Astrocyte (in vitro differentiated cells and primary cell): ENCODE data around the gene TRMT61A. TPM values are rescaled to one million over a fixed set of nuclear protein-coding genes. Genes with fewer than 3 reads are reported as not detected.

Source experiments
- DNase-seq: peaks from one replicate; pipeline ENCODE4 v3.0.0-alpha.2; 2010; ENCODE audit warnings: low read depth
- FAIRE-seq: peaks from 2 replicates; lab custom pipeline; 2011; peaks lifted over from hg19 to GRCh38; lab: Jason Lieb, UNC
- H2AFZ ChIP-seq: 2 replicates; pipeline ENCODE4 v1.6.0; 2012; ENCODE audit warnings: low read depth, low read length, inconsistent platforms
- H3K27ac ChIP-seq: 2 replicates; pipeline ENCODE4 v1.5.1; 2011; ENCODE audit warnings: low read depth, low read length, inconsistent platforms
- H3K27me3 ChIP-seq: 2 replicates; pipeline ENCODE4 v1.6.0; 2011; ENCODE audit warnings: low read length, inconsistent platforms; ENCODE audit not compliant: insufficient read depth
- H3K36me3 ChIP-seq: 2 replicates; pipeline ENCODE4 v1.5.1; 2011; ENCODE audit warnings: low read length, inconsistent platforms; ENCODE audit not compliant: insufficient read depth
- H3K4me1 ChIP-seq: 2 replicates; pipeline ENCODE4 v1.5.1; 2011; ENCODE audit warnings: low read length, inconsistent platforms; ENCODE audit not compliant: insufficient read depth
- H3K4me2 ChIP-seq: 2 replicates; pipeline ENCODE4 v1.6.0; 2012; ENCODE audit warnings: low read length, inconsistent platforms
- H3K4me3 ChIP-seq: 2 replicates; pipeline ENCODE4 v1.5.1; 2011; ENCODE audit warnings: low read depth, mild to moderate bottlenecking, low read length, inconsistent platforms; ENCODE audit not compliant: insufficient read depth
- H3K79me2 ChIP-seq: 2 replicates; pipeline ENCODE4 v1.6.0; 2012; ENCODE audit warnings: mild to moderate bottlenecking, low read length, inconsistent platforms; ENCODE audit not compliant: insufficient read depth
- H3K9ac ChIP-seq: 2 replicates; pipeline ENCODE4 v1.6.0; 2012; ENCODE audit warnings: mild to moderate bottlenecking, low read length, inconsistent platforms
- H3K9me3 ChIP-seq: 2 replicates; pipeline ENCODE4 v1.5.1; 2012; ENCODE audit warnings: low read depth, mild to moderate bottlenecking, low read length, inconsistent platforms; ENCODE audit not compliant: insufficient read depth
- H4K20me1 ChIP-seq: 2 replicates; pipeline ENCODE4 v1.6.0; 2012; ENCODE audit warnings: low read length, inconsistent platforms; ENCODE audit not compliant: insufficient read depth
- H3K27ac Mint-ChIP-seq: one replicate; pipeline ENCODE4 v1.8.0; 2021; ENCODE audit warnings: mild to moderate bottlenecking, mixed read lengths; ENCODE audit not compliant: unreplicated experiment
- H3K27me3 Mint-ChIP-seq: one replicate; pipeline ENCODE4 v1.8.0; 2021; ENCODE audit warnings: low read depth, mixed read lengths; ENCODE audit not compliant: unreplicated experiment
- H3K36me3 Mint-ChIP-seq: one replicate; pipeline ENCODE4 v1.8.0; 2021; ENCODE audit warnings: low read depth, mixed read lengths; ENCODE audit not compliant: unreplicated experiment
- H3K4me1 Mint-ChIP-seq: one replicate; pipeline ENCODE4 v1.8.0; 2021; ENCODE audit warnings: low read depth, mixed read lengths; ENCODE audit not compliant: unreplicated experiment
- H3K4me3 Mint-ChIP-seq: one replicate; pipeline ENCODE4 v1.8.0; 2021; ENCODE audit warnings: mild to moderate bottlenecking, moderate library complexity, mixed read lengths; ENCODE audit not compliant: unreplicated experiment
- H3K9me3 Mint-ChIP-seq: one replicate; pipeline ENCODE4 v1.8.0; 2021; ENCODE audit warnings: mild to moderate bottlenecking, mixed read lengths; ENCODE audit not compliant: unreplicated experiment
- EZH2 ChIP-seq: IDR thresholded peaks from 2 replicates; pipeline ENCODE4 v1.6.1; 2012; ENCODE audit warnings: mild to moderate bottlenecking, low read length, inconsistent platforms; ENCODE audit not compliant: insufficient read depth
- total RNA-seq: library from RNA; stranded (reverse); gene quantifications from 2 replicates; pipeline ENCODE4 v1.2.1, GENCODE V29; 2021
- TF ChIP-seq, protein P1 (sequence below): IDR thresholded peaks from 2 replicates; pipeline ENCODE4 v1.5.1; 2011; ENCODE audit warnings: low read depth, mild to moderate bottlenecking, inconsistent platforms, low read length, moderate library complexity; ENCODE audit not compliant: insufficient read depth

The TRMT61A gene
- total RNA-seq, 1 donor from 2014 or later, result 12.4 TPM

DNA sequence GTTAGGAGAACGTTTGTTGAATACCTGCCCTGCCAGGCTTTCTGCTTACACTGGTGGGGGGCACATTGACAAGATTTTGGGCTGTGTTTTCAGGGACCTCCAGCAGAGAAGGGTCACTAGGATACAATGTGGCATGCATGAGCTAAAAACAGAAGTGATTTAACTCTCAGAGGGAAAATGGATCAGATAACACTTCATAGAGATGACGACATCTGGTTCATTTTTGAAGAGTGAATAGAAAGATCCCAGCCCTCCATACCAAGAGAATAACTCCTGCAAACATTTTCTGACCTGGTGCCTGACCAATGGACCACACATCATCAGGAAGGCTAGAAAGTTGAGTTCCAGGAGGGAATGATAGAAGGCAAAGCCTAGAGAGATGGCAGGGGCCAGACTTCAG is 40.0 kb upstream of the TRMT61A start:
- Histone ChIP-seq H3K79me2 (peaks cover 16% of the 10 kb centered on the region), H3K4me2 (peak overlapping the region; percentile 19), H2AFZ (no peak overlapping the region), H3K27me3 (no peaks in the 10 kb centered on the region), H3K4me3 (no peak overlapping the region), H3K27ac (peak overlapping the region; percentile 53), H4K20me1 (peaks cover 31% of the 10 kb centered on the region), H3K36me3 (peaks cover 26% of the 10 kb centered on the region), H3K9ac (peak overlapping the region; percentile 25), H3K9me3 (no peaks in the 10 kb centered on the region), H3K4me1 (peaks cover 8% of the 10 kb centered on the region)
- peak; percentile 41 for DNase-seq
- peaks cover 11% of the 10 kb centered on the region for H3K4me1 Mint-ChIP-seq
- peaks cover 9% of the 10 kb centered on the region for H3K36me3 Mint-ChIP-seq
- no peak for FAIRE-seq
- no peaks in the 10 kb centered on the region for H3K27me3 Mint-ChIP-seq
- no peak overlapping the region for H3K4me3 Mint-ChIP-seq
- no peak for TF ChIP-seq EZH2
- no peaks in the 10 kb centered on the region for H3K9me3 Mint-ChIP-seq
- H3K27ac Mint-ChIP-seq, result no peak overlapping the region

DNA sequence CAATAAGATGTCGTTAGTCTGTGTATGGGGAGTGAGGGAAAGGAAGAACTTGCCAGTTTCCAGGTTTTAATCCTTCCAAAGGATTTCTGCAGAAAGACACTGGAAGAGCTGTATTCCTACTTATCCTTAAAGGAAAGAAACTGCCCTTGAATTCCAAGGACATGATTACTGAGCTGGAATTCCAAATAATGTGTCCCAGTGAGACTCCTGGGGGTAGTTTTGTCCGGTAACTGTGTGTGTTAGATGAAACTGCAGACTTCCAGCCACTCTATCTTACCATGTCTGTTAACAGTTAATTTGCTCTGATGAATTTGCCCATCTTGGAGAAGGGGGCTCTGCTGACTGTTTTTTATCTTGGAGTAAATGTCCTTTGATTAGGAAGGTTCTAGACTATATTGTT is 39.4 kb upstream of the TRMT61A start:
- TF ChIP-seq, protein P1, sequence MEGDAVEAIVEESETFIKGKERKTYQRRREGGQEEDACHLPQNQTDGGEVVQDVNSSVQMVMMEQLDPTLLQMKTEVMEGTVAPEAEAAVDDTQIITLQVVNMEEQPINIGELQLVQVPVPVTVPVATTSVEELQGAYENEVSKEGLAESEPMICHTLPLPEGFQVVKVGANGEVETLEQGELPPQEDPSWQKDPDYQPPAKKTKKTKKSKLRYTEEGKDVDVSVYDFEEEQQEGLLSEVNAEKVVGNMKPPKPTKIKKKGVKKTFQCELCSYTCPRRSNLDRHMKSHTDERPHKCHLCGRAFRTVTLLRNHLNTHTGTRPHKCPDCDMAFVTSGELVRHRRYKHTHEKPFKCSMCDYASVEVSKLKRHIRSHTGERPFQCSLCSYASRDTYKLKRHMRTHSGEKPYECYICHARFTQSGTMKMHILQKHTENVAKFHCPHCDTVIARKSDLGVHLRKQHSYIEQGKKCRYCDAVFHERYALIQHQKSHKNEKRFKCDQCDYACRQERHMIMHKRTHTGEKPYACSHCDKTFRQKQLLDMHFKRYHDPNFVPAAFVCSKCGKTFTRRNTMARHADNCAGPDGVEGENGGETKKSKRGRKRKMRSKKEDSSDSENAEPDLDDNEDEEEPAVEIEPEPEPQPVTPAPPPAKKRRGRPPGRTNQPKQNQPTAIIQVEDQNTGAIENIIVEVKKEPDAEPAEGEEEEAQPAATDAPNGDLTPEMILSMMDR, result no peak
- TF ChIP-seq EZH2, result no peak
- H3K4me2 ChIP-seq, result peak overlapping the region; percentile 19

DNA sequence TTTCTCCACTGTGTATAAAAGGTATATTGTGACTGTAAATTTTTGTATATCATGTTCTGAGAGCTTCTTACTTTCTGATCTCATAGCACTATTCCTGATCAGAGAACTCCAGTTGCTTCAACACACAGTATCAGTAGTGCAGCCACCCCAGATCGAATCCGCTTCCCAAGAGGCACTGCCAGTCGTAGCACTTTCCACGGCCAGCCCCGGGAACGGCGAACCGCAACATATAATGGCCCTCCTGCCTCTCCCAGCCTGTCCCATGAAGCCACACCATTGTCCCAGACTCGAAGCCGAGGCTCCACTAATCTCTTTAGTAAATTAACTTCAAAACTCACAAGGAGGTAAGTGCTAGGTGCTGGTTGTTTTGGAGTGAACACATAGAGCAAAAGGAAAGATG is 37.3 kb upstream of the TRMT61A start:
- Histone ChIP-seq H3K36me3 (peaks cover 41% of the 10 kb centered on the region), H3K4me1 (peaks cover 7% of the 10 kb centered on the region), H3K4me3 (no peak overlapping the region), H3K9me3 (no peaks in the 10 kb centered on the region), H3K9ac (no peak overlapping the region), H3K27ac (no peak overlapping the region), H3K27me3 (no peaks in the 10 kb centered on the region), H4K20me1 (peaks cover 31% of the 10 kb centered on the region), H2AFZ (no peak overlapping the region), H3K4me2 (no peak overlapping the region), H3K79me2 (peaks cover 10% of the 10 kb centered on the region)
- DNase-seq (no peak), FAIRE-seq (no peak)
- Mint-ChIP-seq H3K9me3 (no peaks in the 10 kb centered on the region), H3K27ac (no peak overlapping the region), H3K4me3 (no peak overlapping the region), H3K36me3 (peaks cover 7% of the 10 kb centered on the region), H3K4me1 (peaks cover 11% of the 10 kb centered on the region), H3K27me3 (no peaks in the 10 kb centered on the region)
- no peak for TF ChIP-seq EZH2

More for the DNA sequence above, 39.4 kb upstream of the TRMT61A start:
- no peaks in the 10 kb centered on the region for H3K9me3 Mint-ChIP-seq
- peaks cover 27% of the 10 kb centered on the region for H4K20me1 ChIP-seq
- peaks cover 26% of the 10 kb centered on the region for H3K36me3 ChIP-seq
- H3K9me3 ChIP-seq, result no peaks in the 10 kb centered on the region
- H3K4me3 ChIP-seq, result no peak overlapping the region
- H3K27ac ChIP-seq, result peak overlapping the region; percentile 53
- H2AFZ ChIP-seq, result no peak overlapping the region
- H3K27me3 Mint-ChIP-seq, result no peaks in the 10 kb centered on the region
- peak overlapping the region; percentile 25 for H3K9ac ChIP-seq
- peaks cover 7% of the 10 kb centered on the region for H3K4me1 ChIP-seq
- peaks cover 11% of the 10 kb centered on the region for H3K4me1 Mint-ChIP-seq
- no peak overlapping the region for H3K27ac Mint-ChIP-seq
- H3K4me3 Mint-ChIP-seq, result no peak overlapping the region
- FAIRE-seq, result no peak
- H3K27me3 ChIP-seq, result no peaks in the 10 kb centered on the region
- no peak for DNase-seq
- peaks cover 16% of the 10 kb centered on the region for H3K79me2 ChIP-seq
- H3K36me3 Mint-ChIP-seq, result peaks cover 9% of the 10 kb centered on the region
